DND-41 (cell line): ENCODE data around the gene SPARCL1.

Experiments used
- ATAC-seq: fragments of 200-7000 bp; cut with Tn5 transposase; 3 replicates; pipeline ENCODE4 v1.9.1; 2021; ENCODE audit warnings: low read depth; ENCODE audit not compliant: insufficient read depth
- DNase-seq: peaks from one replicate; pipeline ENCODE4 v3.0.0-alpha.2; 2020
- H2AFZ ChIP-seq: 2 replicates; pipeline ENCODE4 v1.6.0; 2012; ENCODE audit warnings: low read depth, low read length
- H3K27ac ChIP-seq: 2 replicates; pipeline ENCODE4 v1.5.1; 2012; ENCODE audit warnings: low read length, inconsistent platforms
- H3K27me3 ChIP-seq: fragments of 200-600 bp; sonication (generic); 2 replicates; pipeline ENCODE4 v1.6.0; 2012; ENCODE audit warnings: low read length, mild to moderate bottlenecking, inconsistent platforms; ENCODE audit not compliant: insufficient read depth, poor library complexity
- H3K36me3 ChIP-seq: 2 replicates; pipeline ENCODE4 v1.5.1; 2012; ENCODE audit warnings: low read length, inconsistent platforms; ENCODE audit not compliant: insufficient read depth
- H3K4me1 ChIP-seq: 2 replicates; pipeline ENCODE4 v1.5.1; 2012; ENCODE audit warnings: mild to moderate bottlenecking, low read length; ENCODE audit not compliant: insufficient read depth
- H3K4me2 ChIP-seq: 2 replicates; pipeline ENCODE4 v1.6.0; 2012; ENCODE audit warnings: mild to moderate bottlenecking, moderate library complexity, low read length, inconsistent platforms; ENCODE audit not compliant: insufficient read depth
- H3K4me3 ChIP-seq, 2 experiments: fragments of 200-600 bp in 1 of 2; shearing (Covaris generic) in 1 of 2; 2 replicates each; pipeline ENCODE4 v1.5.1; 2012 to 2016; ENCODE audit warnings: inconsistent platforms in 2 of 2, low read length in 2 of 2, mild to moderate bottlenecking in 2 of 2, low read depth in 1 of 2, moderate library complexity in 1 of 2
- H3K79me2 ChIP-seq: 2 replicates; pipeline ENCODE4 v1.6.0; 2012; ENCODE audit warnings: low read length, inconsistent platforms; ENCODE audit not compliant: insufficient read depth
- H3K9ac ChIP-seq: 2 replicates; pipeline ENCODE4 v1.6.0; 2012; ENCODE audit warnings: low read depth, mild to moderate bottlenecking, inconsistent platforms, low read length, moderate library complexity
- H3K9me3 ChIP-seq: 2 replicates; pipeline ENCODE4 v1.5.1; 2012; ENCODE audit warnings: low read length, moderate library complexity, mild to moderate bottlenecking, inconsistent platforms; ENCODE audit not compliant: insufficient read depth, severe bottlenecking
- H4K20me1 ChIP-seq: 2 replicates; pipeline ENCODE4 v1.6.0; 2012; ENCODE audit warnings: low read length; ENCODE audit not compliant: insufficient read depth
- EZH2 ChIP-seq: IDR thresholded peaks from 3 replicates; pipeline ENCODE4 v1.6.1; 2012; ENCODE audit warnings: borderline replicate concordance, low read depth, mild to moderate bottlenecking, moderate library complexity, low read length, inconsistent platforms; ENCODE audit not compliant: severe bottlenecking
- TF ChIP-seq, protein P1 (sequence below): IDR thresholded peaks from 2 replicates; pipeline ENCODE4 v1.5.1; 2012; ENCODE audit warnings: borderline replicate concordance, low read length, moderate library complexity, mild to moderate bottlenecking; ENCODE audit not compliant: poor library complexity, severe bottlenecking; ENCODE audit errors: extremely low read depth

The SPARCL1 gene

DNA sequence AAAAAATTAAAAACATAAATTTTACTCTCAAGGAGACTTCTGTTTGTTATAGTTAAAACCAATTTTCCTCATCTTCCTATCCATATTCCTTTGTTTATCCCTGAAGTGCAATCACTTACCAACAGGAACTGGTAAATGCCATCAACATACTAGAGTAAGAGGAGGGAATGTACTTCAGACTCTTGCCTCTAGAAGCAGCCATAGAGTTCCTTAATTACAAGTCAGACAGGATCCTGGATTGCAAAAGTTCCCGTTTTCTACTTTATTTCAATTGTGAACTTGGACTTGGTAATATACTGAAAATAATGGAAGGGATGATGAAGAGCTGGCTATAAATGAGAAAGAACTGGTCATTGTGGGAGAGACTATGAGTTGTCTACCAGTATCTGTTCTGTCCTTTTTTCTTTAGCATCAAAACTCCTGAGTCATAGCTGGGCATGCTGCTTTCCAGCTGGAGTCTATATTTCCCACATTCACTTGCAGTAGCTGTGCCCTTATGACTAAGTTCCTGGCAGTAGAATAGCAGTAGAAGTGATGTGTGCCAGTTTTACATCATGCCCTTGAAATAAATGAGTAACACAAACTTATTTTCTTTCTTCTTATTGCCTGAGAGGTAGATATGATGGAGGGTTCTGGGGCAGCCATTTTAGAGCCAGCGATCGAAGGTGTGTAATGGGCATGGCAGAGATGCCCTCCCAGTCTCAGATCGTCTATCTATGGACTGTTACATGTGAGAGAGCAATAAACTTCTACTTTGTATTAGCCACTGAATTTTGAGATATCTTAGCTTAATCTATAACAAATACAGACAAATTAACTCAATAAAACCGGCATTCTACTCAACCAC is 26.8 kb upstream of the SPARCL1 start:
- H3K4me2 ChIP-seq, result no peak overlapping the region
- ATAC-seq (no peak), DNase-seq (no peak)
- H3K36me3 ChIP-seq, result no peaks in the 10 kb centered on the region
- H3K27me3 ChIP-seq, result no peaks in the 10 kb centered on the region
- H3K27ac ChIP-seq, result no peak overlapping the region
- H3K4me1 ChIP-seq, result peaks cover 18% of the 10 kb centered on the region
- H3K9me3 ChIP-seq, result no peaks in the 10 kb centered on the region
- no peaks in the 10 kb centered on the region for H4K20me1 ChIP-seq
- H2AFZ ChIP-seq, result no peak overlapping the region
- no peak overlapping the region for H3K9ac ChIP-seq
- TF ChIP-seq, protein P1, sequence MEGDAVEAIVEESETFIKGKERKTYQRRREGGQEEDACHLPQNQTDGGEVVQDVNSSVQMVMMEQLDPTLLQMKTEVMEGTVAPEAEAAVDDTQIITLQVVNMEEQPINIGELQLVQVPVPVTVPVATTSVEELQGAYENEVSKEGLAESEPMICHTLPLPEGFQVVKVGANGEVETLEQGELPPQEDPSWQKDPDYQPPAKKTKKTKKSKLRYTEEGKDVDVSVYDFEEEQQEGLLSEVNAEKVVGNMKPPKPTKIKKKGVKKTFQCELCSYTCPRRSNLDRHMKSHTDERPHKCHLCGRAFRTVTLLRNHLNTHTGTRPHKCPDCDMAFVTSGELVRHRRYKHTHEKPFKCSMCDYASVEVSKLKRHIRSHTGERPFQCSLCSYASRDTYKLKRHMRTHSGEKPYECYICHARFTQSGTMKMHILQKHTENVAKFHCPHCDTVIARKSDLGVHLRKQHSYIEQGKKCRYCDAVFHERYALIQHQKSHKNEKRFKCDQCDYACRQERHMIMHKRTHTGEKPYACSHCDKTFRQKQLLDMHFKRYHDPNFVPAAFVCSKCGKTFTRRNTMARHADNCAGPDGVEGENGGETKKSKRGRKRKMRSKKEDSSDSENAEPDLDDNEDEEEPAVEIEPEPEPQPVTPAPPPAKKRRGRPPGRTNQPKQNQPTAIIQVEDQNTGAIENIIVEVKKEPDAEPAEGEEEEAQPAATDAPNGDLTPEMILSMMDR, result no peak
- TF ChIP-seq EZH2, result no peak
- no peak overlapping the region for H3K4me3 ChIP-seq
- no peaks in the 10 kb centered on the region for H3K79me2 ChIP-seq

DNA sequence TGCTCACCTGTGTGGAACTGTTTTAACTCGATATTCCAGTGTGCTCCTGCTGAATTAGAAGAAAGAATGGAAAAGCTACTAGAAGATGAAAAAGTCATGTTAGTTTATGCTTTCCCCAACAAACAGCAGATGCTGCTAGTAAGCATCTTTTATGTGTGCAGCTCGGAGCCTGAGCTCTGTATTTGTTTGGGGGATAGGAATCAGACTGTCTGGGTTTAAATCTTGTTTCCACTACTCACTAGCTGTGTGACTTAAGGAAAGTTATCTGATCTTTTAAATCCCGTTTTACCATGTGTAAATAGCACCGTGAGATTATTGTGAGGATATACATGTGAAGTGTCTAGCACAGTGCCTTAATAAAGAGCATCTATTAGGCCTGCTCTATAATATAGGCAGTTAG is 24.0 kb upstream of the SPARCL1 start:
- Histone ChIP-seq H3K4me3 (no peak overlapping the region), H2AFZ (no peak overlapping the region), H3K4me2 (no peak overlapping the region), H3K4me1 (no peaks in the 10 kb centered on the region), H3K79me2 (no peaks in the 10 kb centered on the region), H3K27me3 (no peaks in the 10 kb centered on the region), H3K9ac (no peak overlapping the region), H3K9me3 (no peaks in the 10 kb centered on the region), H4K20me1 (no peaks in the 10 kb centered on the region), H3K36me3 (no peaks in the 10 kb centered on the region), H3K27ac (no peak overlapping the region)
- no peak for DNase-seq
- ATAC-seq, result no peak
- TF ChIP-seq EZH2, result no peak
- TF ChIP-seq, protein P1, result no peak

DNA sequence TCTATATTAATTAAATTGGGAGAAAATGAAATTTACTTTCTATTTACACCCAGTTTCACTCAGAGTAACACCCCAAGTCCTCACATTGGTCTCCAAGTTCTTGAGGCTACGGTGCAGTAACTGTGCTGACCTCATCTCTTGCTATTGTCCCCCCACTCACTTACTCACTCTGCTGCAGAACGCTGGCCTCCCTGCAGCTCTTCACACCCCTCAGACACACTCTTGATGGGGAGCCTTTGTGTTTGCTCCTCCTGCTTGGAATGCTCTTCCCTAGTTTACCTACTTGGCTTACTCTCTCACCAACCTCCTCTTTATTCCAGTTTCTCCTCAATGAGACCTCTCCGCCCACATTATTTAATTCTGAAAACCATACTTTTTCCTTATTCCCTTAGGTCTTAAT is 22.2 kb upstream of the SPARCL1 start:
- Histone ChIP-seq H3K4me1 (no peaks in the 10 kb centered on the region), H4K20me1 (no peaks in the 10 kb centered on the region), H2AFZ (no peak overlapping the region), H3K4me3 (no peak overlapping the region), H3K27me3 (no peaks in the 10 kb centered on the region), H3K9me3 (no peaks in the 10 kb centered on the region), H3K9ac (no peak overlapping the region), H3K79me2 (no peaks in the 10 kb centered on the region), H3K36me3 (no peaks in the 10 kb centered on the region), H3K4me2 (no peak overlapping the region), H3K27ac (no peak overlapping the region)
- ATAC-seq, result no peak
- TF ChIP-seq EZH2, result no peak
- TF ChIP-seq, protein P1, result no peak
- DNase-seq, result no peak
